Neural progenitor cell (in vitro differentiated cells): Measurements from ENCODE around the gene TSBP1.

Source experiments
- EZH2 ChIP-seq: fragments of 200-600 bp; sonication (generic); IDR thresholded peaks from 2 replicates; pipeline ENCODE4 v1.6.1; 2017; ENCODE audit warnings: antibody characterized with exemption, mild to moderate bottlenecking, moderate library complexity
- EZH2phosphoT487 ChIP-seq: fragments of 200-600 bp; sonication (generic); IDR thresholded peaks from 2 replicates; pipeline ENCODE4 v1.6.1; 2017; ENCODE audit warnings: antibody characterized with exemption
- TF ChIP-seq, protein P1 (sequence below): fragments of 200-600 bp; sonication (generic); IDR thresholded peaks from 2 replicates; pipeline ENCODE4 v1.5.1; 2017; ENCODE audit warnings: antibody characterized with exemption, mild to moderate bottlenecking

DNA sequence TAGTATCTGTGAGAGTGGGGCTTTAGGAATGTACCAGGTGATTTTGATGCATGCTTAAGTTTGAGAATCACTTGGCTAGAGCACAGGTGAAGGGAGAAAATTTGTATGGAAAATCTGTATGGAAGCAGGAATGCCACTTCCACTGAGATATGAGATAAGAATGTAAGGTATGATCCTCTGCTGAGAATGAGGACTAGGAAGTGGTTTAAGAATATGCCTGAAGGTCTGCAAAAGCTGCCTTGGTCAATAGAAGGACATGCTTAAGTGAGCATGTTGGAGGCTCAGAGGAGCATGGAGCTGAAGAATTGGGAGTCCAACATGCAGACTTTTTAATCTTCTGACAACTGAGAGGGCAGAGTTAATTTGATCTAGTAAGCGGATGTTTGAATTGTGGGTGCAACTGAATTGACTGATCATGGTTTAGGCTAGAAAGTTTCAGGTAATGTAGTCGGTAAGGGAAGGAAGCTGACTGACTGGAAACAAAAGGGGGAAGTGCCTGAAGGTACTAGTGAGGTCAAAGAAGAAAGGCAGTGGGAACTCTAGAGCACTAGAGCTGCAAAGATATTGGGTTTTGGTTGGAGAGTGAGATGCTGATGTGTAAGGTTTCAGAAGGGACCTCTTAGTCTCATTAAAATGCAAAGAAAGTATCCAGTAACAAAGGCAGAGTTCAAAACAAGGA is 119.2 kb downstream of the TSBP1 start:
- TF ChIP-seq, protein P1, sequence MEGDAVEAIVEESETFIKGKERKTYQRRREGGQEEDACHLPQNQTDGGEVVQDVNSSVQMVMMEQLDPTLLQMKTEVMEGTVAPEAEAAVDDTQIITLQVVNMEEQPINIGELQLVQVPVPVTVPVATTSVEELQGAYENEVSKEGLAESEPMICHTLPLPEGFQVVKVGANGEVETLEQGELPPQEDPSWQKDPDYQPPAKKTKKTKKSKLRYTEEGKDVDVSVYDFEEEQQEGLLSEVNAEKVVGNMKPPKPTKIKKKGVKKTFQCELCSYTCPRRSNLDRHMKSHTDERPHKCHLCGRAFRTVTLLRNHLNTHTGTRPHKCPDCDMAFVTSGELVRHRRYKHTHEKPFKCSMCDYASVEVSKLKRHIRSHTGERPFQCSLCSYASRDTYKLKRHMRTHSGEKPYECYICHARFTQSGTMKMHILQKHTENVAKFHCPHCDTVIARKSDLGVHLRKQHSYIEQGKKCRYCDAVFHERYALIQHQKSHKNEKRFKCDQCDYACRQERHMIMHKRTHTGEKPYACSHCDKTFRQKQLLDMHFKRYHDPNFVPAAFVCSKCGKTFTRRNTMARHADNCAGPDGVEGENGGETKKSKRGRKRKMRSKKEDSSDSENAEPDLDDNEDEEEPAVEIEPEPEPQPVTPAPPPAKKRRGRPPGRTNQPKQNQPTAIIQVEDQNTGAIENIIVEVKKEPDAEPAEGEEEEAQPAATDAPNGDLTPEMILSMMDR: no peak
- TF ChIP-seq EZH2 (no peak), EZH2phosphoT487 (no peak)
